Ureter (tissue), 1 donor: ENCODE data around the gene UNC119. TPM values are rescaled to one million over a fixed set of nuclear protein-coding genes. Genes with fewer than 3 reads are reported as not detected.
"Not testable (repeated sequence)": the region's sequence is repeated elsewhere in the genome, so short reads cannot be mapped to it uniquely, and the experiment has no call there.

ENCODE experiments used
- DNase-seq: peaks from one replicate; pipeline ENCODE4 v3.0.0-alpha.2; 2020; ENCODE audit warnings: low spot score
- total RNA-seq: library from RNA; stranded (reverse); gene quantifications from one replicate; pipeline ENCODE4 v1.2.4, GENCODE V29; 2023
- donor health status: DM: yes; HTN: yes; CAD: no.

The UNC119 gene
- total RNA-seq, 1 donor from 2014 or later, result 37.5 TPM

DNA sequence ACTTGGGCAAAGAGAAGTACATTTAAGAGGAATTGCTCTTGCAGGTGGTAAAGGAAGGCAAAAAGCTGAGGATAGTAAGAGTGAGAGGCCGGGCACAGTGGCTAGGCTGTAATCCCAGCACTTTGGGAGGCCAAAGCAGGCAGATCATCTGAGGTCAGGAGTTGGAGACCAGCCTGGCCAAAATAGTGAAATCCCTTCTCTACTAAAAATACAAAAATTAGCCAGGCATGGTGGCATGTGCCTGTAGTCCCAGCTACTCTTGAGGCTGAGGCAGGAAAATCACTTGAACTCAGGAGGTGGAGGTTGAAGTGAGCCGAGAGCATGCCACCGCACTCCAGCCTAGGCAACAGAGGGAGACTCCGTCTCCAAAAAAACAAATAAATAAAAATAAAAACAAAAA lies 30.1 kb downstream of the UNC119 start:
- DNase-seq, result not testable (repeated sequence)

- no peak for DNase-seq
Measured at GRCh38 chr17:28521311-28522085, 30.9 kb downstream of the UNC119 start.

DNA sequence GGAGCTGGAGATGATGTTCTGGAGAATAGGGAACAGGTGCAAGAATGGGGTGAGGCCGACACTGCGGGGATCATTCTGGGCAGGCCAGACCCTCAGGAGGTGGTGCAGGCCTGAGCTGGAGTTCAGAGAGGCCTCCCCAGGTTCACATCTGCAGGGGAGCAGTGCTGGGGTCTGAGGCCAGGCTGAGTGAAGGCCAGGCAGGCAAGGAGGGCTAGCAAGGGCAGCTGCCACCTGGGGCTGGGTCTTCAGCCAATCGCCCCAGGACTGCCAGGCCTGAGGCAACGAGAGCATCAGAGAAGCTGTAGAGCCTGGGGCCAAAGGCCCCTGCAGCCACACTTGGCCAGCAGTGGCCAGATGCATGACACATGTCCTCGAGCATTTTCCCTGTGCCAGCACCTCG lies 31.7 kb downstream of the UNC119 start:
- DNase-seq, result no peak

DNA sequence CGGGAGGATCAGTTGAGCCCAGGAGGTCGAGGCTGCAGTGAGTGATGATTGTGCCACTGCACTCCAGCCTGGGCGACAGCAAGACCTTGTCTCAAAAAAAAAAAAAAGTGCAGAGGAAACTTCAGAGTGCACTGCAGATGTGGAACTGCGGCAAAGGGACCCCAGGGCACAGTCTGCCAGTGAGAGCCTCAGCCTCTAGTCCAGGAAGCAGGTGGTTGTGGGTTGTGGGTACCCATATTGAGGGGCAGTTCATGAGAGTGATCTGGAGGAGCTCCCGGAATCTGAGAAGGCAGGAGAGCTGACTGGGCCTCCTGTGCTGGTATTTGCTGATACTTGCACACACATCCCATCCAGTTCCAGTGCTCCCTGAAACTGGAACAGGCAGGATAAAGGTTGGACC lies 33.2 kb downstream of the UNC119 start:
- DNase-seq, result no peak

- no peak for DNase-seq
Measured at GRCh38 chr17:28518578-28518977, 33.8 kb downstream of the UNC119 start.

GRCh38 chr17:28518132-28518531 lies 34.3 kb downstream of the UNC119 start:
- no peak for DNase-seq

GRCh38 chr17:28515518-28515917 lies 36.9 kb downstream of the UNC119 start:
- DNase-seq, result no peak

- no peak for DNase-seq
Measured at GRCh38 chr17:28514561-28515002, 37.8 kb downstream of the UNC119 start.

GRCh38 chr17:28513476-28513875 lies 38.9 kb downstream of the UNC119 start:
- no peak for DNase-seq

- DNase-seq, result no peak
Measured at GRCh38 chr17:28511858-28512461, 40.5 kb downstream of the UNC119 start.

DNA sequence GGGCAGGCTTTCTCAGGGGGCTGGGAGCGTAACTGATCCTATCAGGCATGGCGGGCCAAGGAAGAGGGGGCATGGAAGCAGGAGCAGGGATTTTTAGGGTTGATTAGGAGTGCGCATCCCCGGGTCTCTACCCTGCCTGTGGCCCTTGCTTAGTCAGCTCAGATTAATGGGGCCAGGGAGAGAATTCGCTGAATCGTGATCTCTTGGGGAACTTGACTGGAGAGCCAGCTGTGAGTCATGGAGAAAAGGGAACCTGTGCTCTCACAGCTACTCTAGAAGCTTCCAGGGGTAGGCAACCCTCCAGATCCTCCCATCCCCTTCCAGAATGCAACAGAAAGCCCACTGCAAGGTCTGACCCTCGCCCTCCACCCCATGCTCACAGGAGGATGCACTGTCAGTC lies 42.6 kb downstream of the UNC119 start:
- no peak for DNase-seq

DNA sequence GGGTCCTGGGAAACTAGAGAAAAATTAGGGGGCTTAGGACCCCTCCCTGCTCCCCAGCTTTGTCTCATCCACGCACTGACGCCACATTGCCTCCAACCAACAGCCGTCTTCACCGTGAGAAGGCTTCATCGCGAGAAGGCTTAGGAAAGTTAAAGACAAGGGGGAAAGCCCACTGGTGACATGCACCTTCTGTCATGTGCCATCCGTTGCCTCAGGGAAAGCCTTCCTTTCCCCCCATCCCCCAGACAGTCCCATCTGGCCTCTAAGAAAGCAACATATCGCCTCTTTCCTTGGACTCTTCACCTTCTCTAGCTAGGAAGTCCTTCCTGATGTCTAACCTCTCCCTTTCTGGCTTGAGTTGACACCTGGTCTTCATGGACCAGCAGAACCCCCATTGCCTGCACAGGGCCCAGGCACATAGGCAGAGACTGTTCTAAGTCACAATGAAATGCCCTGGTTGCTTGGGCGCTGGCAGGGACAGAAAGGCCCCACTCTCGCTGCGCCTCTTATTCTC lies 44.2 kb downstream of the UNC119 start:
- no peak for DNase-seq

GRCh38 chr17:28507567-28508203 lies 44.7 kb downstream of the UNC119 start:
- DNase-seq, result no peak

DNA sequence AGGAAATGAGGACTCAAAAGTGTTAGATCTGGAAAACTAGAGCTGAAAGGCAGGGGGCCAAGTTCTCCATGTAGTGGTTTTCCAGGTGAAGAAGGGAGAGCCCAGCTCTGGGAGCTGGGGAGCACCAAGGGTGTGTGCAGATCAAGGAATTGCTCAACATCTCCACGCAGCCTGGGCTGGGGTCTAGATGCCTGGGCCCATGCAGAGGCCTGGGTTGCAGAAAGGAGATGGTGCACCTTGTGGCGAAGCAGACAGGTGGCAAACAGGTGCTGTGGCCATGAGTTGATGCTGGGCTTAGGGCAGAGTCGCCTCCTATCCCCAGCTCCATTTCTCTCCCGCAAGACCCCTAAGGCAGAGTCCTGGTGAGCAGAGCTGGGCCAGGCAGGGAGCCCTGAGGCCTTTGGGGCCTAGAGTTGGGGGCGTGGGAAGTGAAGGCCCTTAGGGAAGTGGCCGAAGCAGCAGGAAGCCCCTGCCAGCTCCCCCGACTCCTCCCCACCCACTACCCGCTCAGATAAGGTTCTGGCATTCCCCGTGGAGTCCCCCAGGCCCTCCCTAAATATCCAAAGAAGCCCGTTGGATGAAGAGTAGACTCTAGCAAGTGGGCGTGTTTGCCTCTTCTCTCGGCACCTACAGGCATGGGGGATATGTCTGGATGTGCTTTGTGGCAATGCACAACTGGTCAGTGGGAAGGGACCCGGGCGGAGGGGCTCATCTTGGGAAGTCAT lies 45.5 kb downstream of the UNC119 start:
- no peak for DNase-seq

DNA sequence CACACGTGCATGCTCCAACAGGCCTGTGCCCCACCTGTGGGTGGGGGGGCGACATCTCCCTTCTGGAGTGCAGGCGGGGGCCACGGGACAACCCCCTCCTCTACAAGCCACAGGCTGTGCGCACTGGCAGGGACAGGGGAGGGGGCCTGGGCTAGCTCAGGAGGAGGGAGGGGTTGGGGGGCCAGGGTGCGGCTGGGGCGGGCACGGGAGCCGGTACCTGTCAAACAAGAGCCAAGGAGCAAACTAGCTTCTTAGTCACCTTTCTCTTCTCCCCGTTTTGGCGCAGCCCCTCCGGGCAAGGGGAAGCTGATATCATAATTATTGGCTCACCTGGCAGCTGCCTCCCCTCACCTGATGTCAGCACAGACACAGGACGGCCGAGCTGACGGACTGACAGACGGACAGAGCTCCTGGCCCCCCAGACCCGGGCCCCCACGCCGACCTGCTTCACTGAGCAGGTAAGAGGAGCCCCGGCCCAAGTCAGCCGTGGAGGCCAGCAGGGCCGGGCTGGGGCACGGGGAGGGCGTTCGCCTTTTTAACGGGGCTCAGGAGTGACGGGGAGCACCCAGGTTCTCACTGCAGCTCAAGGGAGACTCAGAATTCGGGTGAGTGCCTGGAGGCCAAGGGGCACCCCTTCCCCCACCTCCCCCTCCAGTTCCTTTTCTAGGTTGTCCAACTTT lies 46.3 kb downstream of the UNC119 start, which contains the start of gene FOXN1:
FOXN1 (plus strand) TSS at position 363 of the 680 bp plus-strand sequence. CDS start 17,622 bp downstream, outside the sequence.
- DNase-seq, result no peak

GRCh38 chr17:28503420-28503819 lies 49.0 kb downstream of the UNC119 start:
- no peak for DNase-seq

DNA sequence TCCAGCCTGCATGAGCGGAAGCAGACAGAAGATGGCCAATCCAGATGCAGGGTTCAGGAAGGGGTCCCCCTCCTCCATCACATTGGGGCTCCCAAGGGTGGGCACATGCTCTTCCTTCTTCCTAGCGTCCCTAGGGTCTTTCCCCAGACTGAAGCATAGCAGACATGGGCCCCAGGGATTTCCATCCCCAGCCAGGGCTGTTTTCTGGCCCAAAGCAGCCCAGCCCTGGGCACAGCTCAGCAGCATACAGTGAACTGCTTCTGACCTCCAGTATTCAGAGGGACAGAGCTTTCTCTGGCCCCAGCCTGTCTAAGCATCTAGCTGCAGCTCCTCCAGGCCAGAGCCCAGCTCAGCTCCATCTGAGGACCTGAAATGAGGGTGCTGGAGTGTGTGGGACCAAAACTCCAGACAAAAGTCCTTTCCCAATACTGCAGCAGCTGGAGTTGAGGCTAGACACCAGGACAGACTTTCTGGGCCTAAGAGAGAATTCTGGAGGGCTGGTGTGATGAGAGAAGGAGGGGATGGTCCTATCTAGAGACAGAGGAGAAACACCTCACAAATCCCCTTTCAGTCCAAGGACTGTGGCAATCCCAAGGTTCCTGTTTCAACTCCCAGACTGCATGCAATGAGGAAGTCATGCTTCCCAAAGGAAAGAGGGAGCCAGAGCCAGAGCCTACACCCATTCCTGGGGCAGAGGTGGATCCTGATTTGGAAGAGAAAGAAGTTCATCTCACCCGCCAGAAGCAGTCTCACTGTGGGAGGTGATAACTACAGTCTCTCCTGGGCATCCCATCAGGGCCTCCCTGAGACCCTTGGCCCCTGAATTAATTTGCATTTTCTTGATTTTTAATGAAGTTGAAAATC lies 50.8 kb downstream of the UNC119 start:
- DNase-seq, result no peak

GRCh38 chr17:28500712-28501379 lies 51.6 kb downstream of the UNC119 start:
- no peak for DNase-seq

GRCh38 chr17:28499684-28500357 lies 52.6 kb downstream of the UNC119 start:
- no peak for DNase-seq
